ENCODE measurements around the gene PPP1R9B. TPM values are rescaled to one million over a fixed set of nuclear protein-coding genes. Genes with fewer than 3 reads are reported as not detected.

Gene PPP1R9B
- total RNA-seq, 2 experiments from 2014 or later = 61.1 to 64.0 TPM

GRCh38 chr17:50177983-50178834 is 27.7 kb upstream of the PPP1R9B start:
- H3K27ac Mint-ChIP-seq = no peak overlapping the region
- no peak overlapping the region for H3K4me3 Mint-ChIP-seq

GRCh38 chr17:50177476-50177875 is 27.0 kb upstream of the PPP1R9B start:
- ATAC-seq = no peak
- CTCF ChIA-PET = interaction anchor here (0.7 to 2.8 kb wide), 8 partner anchors 8 to 120 kb away, joined by 3 to 34 read pairs (median 4); partner anchors contain the start of gene PDK2
- no peak overlapping the region for H3K4me3 Mint-ChIP-seq
- H3K9me3 Mint-ChIP-seq (ENCODE audit: low read depth) = no peaks in the 10 kb centered on the region
- POLR2A ChIA-PET = no interaction called here
- intact Hi-C loops (cut with DNase I, micrococcal nuclease) = no loop called here
- H3K27me3 Mint-ChIP-seq = no peaks in the 10 kb centered on the region
- no peak overlapping the region for H3K27ac Mint-ChIP-seq
- no peak for DNase-seq
- H3K4me1 Mint-ChIP-seq = peaks cover 8% of the 10 kb centered on the region
- no peaks in the 10 kb centered on the region for H3K36me3 Mint-ChIP-seq (ENCODE audit: low read depth)

More at GRCh38 chr17:50177983-50178834, 27.7 kb upstream of the PPP1R9B start:
- peaks cover 8% of the 10 kb centered on the region for H3K4me1 Mint-ChIP-seq
- no peaks in the 10 kb centered on the region for H3K36me3 Mint-ChIP-seq (ENCODE audit: low read depth)
- ATAC-seq = peak; percentile 93
- ChIA-PET POLR2A (no interaction called here), CTCF (interaction anchor here (0.7 to 2.8 kb wide), 12 partner anchors 9 to 244 kb away, joined by 3 to 34 read pairs (median 4); partner anchors contain the start of gene PDK2)
- intact Hi-C loops (cut with DNase I, micrococcal nuclease) = loop anchor here in 1 of 2 experiments (1.0 kb wide), 1 partner anchor 38 kb away; no protein-coding TSS in a partner anchor
- H3K27me3 Mint-ChIP-seq = no peaks in the 10 kb centered on the region
- peak; percentile 71 for DNase-seq
- no peaks in the 10 kb centered on the region for H3K9me3 Mint-ChIP-seq (ENCODE audit: low read depth)

GRCh38 chr17:50176559-50177357 is 26.3 kb upstream of the PPP1R9B start:
- intact Hi-C loops (cut with DNase I, micrococcal nuclease) = no loop called here
- ChIA-PET CTCF (interaction anchor here (0.9 to 2.8 kb wide), 5 partner anchors 8 to 113 kb away, joined by 3 to 34 read pairs (median 5); partner anchors contain the start of gene PDK2), POLR2A (no interaction called here)
- Mint-ChIP-seq H3K27ac (no peak overlapping the region), H3K4me3 (no peak overlapping the region), H3K27me3 (no peaks in the 10 kb centered on the region), H3K4me1 (peaks cover 8% of the 10 kb centered on the region), H3K9me3 (ENCODE audit: low read depth) (no peaks in the 10 kb centered on the region), H3K36me3 (ENCODE audit: low read depth) (no peaks in the 10 kb centered on the region)
- ATAC-seq (no peak), DNase-seq (no peak)

GRCh38 chr17:50175035-50175807 is 24.7 kb upstream of the PPP1R9B start:
- Mint-ChIP-seq H3K4me1 (peaks cover 8% of the 10 kb centered on the region), H3K4me3 (no peak overlapping the region), H3K27ac (no peak overlapping the region), H3K36me3 (ENCODE audit: low read depth) (no peaks in the 10 kb centered on the region), H3K9me3 (ENCODE audit: low read depth) (no peaks in the 10 kb centered on the region), H3K27me3 (no peaks in the 10 kb centered on the region)
- intact Hi-C loops (cut with DNase I, micrococcal nuclease) = no loop called here
- ChIA-PET CTCF (interaction anchor here (0.6 to 1.1 kb wide), 2 partner anchors 23 to 42 kb away, joined by 3 read pairs; no protein-coding TSS in a partner anchor), POLR2A (no interaction called here)
- no peak for ATAC-seq
- no peak for DNase-seq

GRCh38 chr17:50174444-50174843 is 24.0 kb upstream of the PPP1R9B start:
- Mint-ChIP-seq H3K27ac (no peak overlapping the region), H3K36me3 (ENCODE audit: low read depth) (no peaks in the 10 kb centered on the region), H3K27me3 (no peaks in the 10 kb centered on the region), H3K9me3 (ENCODE audit: low read depth) (no peaks in the 10 kb centered on the region), H3K4me3 (no peak overlapping the region), H3K4me1 (peaks cover 9% of the 10 kb centered on the region)
- no peak for DNase-seq
- ChIA-PET CTCF (interaction anchor here (0.6 to 1.1 kb wide), 3 partner anchors 22 to 42 kb away, joined by 3 read pairs; no protein-coding TSS in a partner anchor), POLR2A (no interaction called here)
- intact Hi-C loops (cut with DNase I, micrococcal nuclease) = no loop called here
- ATAC-seq = no peak

GRCh38 chr17:50173335-50173941 is 23.0 kb upstream of the PPP1R9B start:
- no peaks in the 10 kb centered on the region for H3K27me3 Mint-ChIP-seq
- ATAC-seq (no peak), DNase-seq (no peak)
- POLR2A ChIA-PET = interaction anchor here (0.5 to 0.6 kb wide), 2 partner anchors 65 to 357 kb away, joined by 3 read pairs; no protein-coding TSS in a partner anchor
- no peaks in the 10 kb centered on the region for H3K9me3 Mint-ChIP-seq (ENCODE audit: low read depth)
- no peaks in the 10 kb centered on the region for H3K36me3 Mint-ChIP-seq (ENCODE audit: low read depth)
- intact Hi-C loops (cut with DNase I, micrococcal nuclease) = no loop called here
- H3K4me3 Mint-ChIP-seq = no peak overlapping the region
- CTCF ChIA-PET = interaction anchor here (0.6 to 1.1 kb wide), 4 partner anchors 9 to 123 kb away, joined by 3 to 4 read pairs (median 3); no protein-coding TSS in a partner anchor
- H3K27ac Mint-ChIP-seq = no peak overlapping the region
- H3K4me1 Mint-ChIP-seq = peaks cover 17% of the 10 kb centered on the region

- peaks cover 12% of the 10 kb centered on the region for H3K4me1 Mint-ChIP-seq
- CTCF ChIA-PET = interaction anchor here (0.9 to 1.1 kb wide), 4 partner anchors 9 to 124 kb away, joined by 3 to 4 read pairs (median 4); no protein-coding TSS in a partner anchor
These were observed 22.5 kb upstream of the PPP1R9B start for GRCh38 chr17:50172936-50173334.

GRCh38 chr17:50172130-50172529 is 21.7 kb upstream of the PPP1R9B start:
- ATAC-seq (no peak), DNase-seq (no peak)
- Mint-ChIP-seq H3K4me1 (peaks cover 9% of the 10 kb centered on the region), H3K27me3 (no peaks in the 10 kb centered on the region), H3K27ac (no peak overlapping the region), H3K4me3 (no peak overlapping the region), H3K36me3 (ENCODE audit: low read depth) (no peaks in the 10 kb centered on the region), H3K9me3 (ENCODE audit: low read depth) (no peaks in the 10 kb centered on the region)
- ChIA-PET POLR2A (no interaction called here), CTCF (interaction anchor here (0.7 to 1.1 kb wide), 3 partner anchors 8 to 28 kb away, joined by 3 to 4 read pairs (median 3); no protein-coding TSS in a partner anchor)
- intact Hi-C loops (cut with DNase I, micrococcal nuclease) = no loop called here

More at GRCh38 chr17:50172936-50173334, 22.5 kb upstream of the PPP1R9B start:
- Mint-ChIP-seq H3K9me3 (ENCODE audit: low read depth) (no peaks in the 10 kb centered on the region), H3K27me3 (no peaks in the 10 kb centered on the region), H3K27ac (no peak overlapping the region), H3K36me3 (ENCODE audit: low read depth) (no peaks in the 10 kb centered on the region), H3K4me3 (no peak overlapping the region)
- DNase-seq (no peak), ATAC-seq (no peak)
- intact Hi-C loops (cut with DNase I, micrococcal nuclease) = no loop called here
- POLR2A ChIA-PET = interaction anchor here (0.5 kb wide), 1 partner anchor 356 kb away, joined by 3 read pairs; no protein-coding TSS in a partner anchor

GRCh38 chr17:50171371-50172071 is 21.0 kb upstream of the PPP1R9B start:
- peaks cover 9% of the 10 kb centered on the region for H3K4me1 Mint-ChIP-seq
- CTCF ChIA-PET = interaction anchor here (0.7 to 2.7 kb wide), 3 partner anchors 10 to 29 kb away, joined by 3 to 22 read pairs (median 15); partner anchors contain the start of gene COL1A1
- H3K27me3 Mint-ChIP-seq = no peaks in the 10 kb centered on the region
- no peak overlapping the region for H3K27ac Mint-ChIP-seq
- H3K36me3 Mint-ChIP-seq (ENCODE audit: low read depth) = no peaks in the 10 kb centered on the region
- ATAC-seq (no peak), DNase-seq (no peak)
- no peaks in the 10 kb centered on the region for H3K9me3 Mint-ChIP-seq (ENCODE audit: low read depth)
- no peak overlapping the region for H3K4me3 Mint-ChIP-seq
- POLR2A ChIA-PET = no interaction called here
- intact Hi-C loops (cut with DNase I, micrococcal nuclease) = no loop called here

Data from activated CD4-positive, alpha-beta T cell treated with anti-CD3 and anti-CD28 coated beads for 36 hours (primary cell).